ENCODE measurements around the gene NFS1.
A peak's percentile ranks its signal among the peaks of the same experiment; 100 is the strongest.

Gene NFS1

GRCh38 chr20:35680452-35681183, 18.5 kb downstream of the NFS1 start:
- Histone ChIP-seq H2AFZ (ENCODE audit: low read length) (no peak overlapping the region), H3K9ac (ENCODE audit: low read length) (no peak overlapping the region), H3K9me3 (ENCODE audit: low read length) (no peaks in the 10 kb centered on the region), H3F3A (ENCODE audit: insufficient read depth, low read length) (no peaks in the 10 kb centered on the region), H3K79me2 (ENCODE audit: insufficient read depth, low read length) (no peaks in the 10 kb centered on the region), H3K27me3 (ENCODE audit: insufficient read depth, low read length) (no peaks in the 10 kb centered on the region), H3K36me3 (ENCODE audit: insufficient read depth, low read length) (peaks cover 14% of the 10 kb centered on the region; the same call in 1 of the 2 replicates), H3K4me1 (ENCODE audit: insufficient read depth, low read length, severe bottlenecking) (peaks cover 12% of the 10 kb centered on the region), H3K4me2 (ENCODE audit: low read length) (no peak overlapping the region), H4K20me1 (ENCODE audit: insufficient read depth, low read length) (no peaks in the 10 kb centered on the region), H3K9me2 (ENCODE audit: low read depth, low read length) (no peaks in the 10 kb centered on the region), H3K27ac (ENCODE audit: low read depth, low read length, poor library complexity, severe bottlenecking) (peak overlapping the region; percentile 49), H3K4me3 (ENCODE audit: low read depth, low read length, poor library complexity, severe bottlenecking) (no peak overlapping the region)
- TF ChIP-seq EZH2 (IDR thresholded peaks at IDR 0.05; ENCODE audit: borderline replicate concordance, low read length) (no peak), CTCF (IDR thresholded peaks at IDR 0.05; ENCODE audit: low read length) (no peak)

- Histone ChIP-seq H3K27me3 (ENCODE audit: insufficient read depth, low read length) (no peaks in the 10 kb centered on the region), H3F3A (ENCODE audit: insufficient read depth, low read length) (no peaks in the 10 kb centered on the region), H3K36me3 (ENCODE audit: insufficient read depth, low read length) (peaks cover 43% of the 10 kb centered on the region), H3K9me2 (ENCODE audit: low read depth, low read length) (no peaks in the 10 kb centered on the region), H3K79me2 (ENCODE audit: insufficient read depth, low read length) (no peaks in the 10 kb centered on the region), H3K9me3 (ENCODE audit: low read length) (no peaks in the 10 kb centered on the region), H3K9ac (ENCODE audit: low read length) (no peak overlapping the region), H3K4me2 (ENCODE audit: low read length) (no peak overlapping the region), H2AFZ (ENCODE audit: low read length) (no peak overlapping the region), H3K4me3 (ENCODE audit: low read depth, low read length, poor library complexity, severe bottlenecking) (no peak overlapping the region), H3K27ac (ENCODE audit: low read depth, low read length, poor library complexity, severe bottlenecking) (no peak overlapping the region), H3K4me1 (ENCODE audit: insufficient read depth, low read length, severe bottlenecking) (no peaks in the 10 kb centered on the region), H4K20me1 (ENCODE audit: insufficient read depth, low read length) (no peaks in the 10 kb centered on the region)
- no peak for TF ChIP-seq CTCF (IDR thresholded peaks at IDR 0.05; ENCODE audit: low read length)
- TF ChIP-seq EZH2 (IDR thresholded peaks at IDR 0.05; ENCODE audit: borderline replicate concordance, low read length) = no peak
Measured at GRCh38 chr20:35674921-35675320, 24.2 kb downstream of the NFS1 start.

- H3F3A ChIP-seq (ENCODE audit: insufficient read depth, low read length) = no peaks in the 10 kb centered on the region
Measured at GRCh38 chr20:35673884-35674283, 25.3 kb downstream of the NFS1 start.

More at GRCh38 chr20:35673884-35674283, 25.3 kb downstream of the NFS1 start:
- Histone ChIP-seq H2AFZ (ENCODE audit: low read length) (no peak overlapping the region), H3K9me2 (ENCODE audit: low read depth, low read length) (no peaks in the 10 kb centered on the region), H4K20me1 (ENCODE audit: insufficient read depth, low read length) (no peaks in the 10 kb centered on the region), H3K4me1 (ENCODE audit: insufficient read depth, low read length, severe bottlenecking) (no peaks in the 10 kb centered on the region), H3K9me3 (ENCODE audit: low read length) (no peaks in the 10 kb centered on the region), H3K4me3 (ENCODE audit: low read depth, low read length, poor library complexity, severe bottlenecking) (no peak overlapping the region), H3K36me3 (ENCODE audit: insufficient read depth, low read length) (peaks cover 53% of the 10 kb centered on the region), H3K27me3 (ENCODE audit: insufficient read depth, low read length) (no peaks in the 10 kb centered on the region), H3K9ac (ENCODE audit: low read length) (no peak overlapping the region), H3K4me2 (ENCODE audit: low read length) (no peak overlapping the region), H3K27ac (ENCODE audit: low read depth, low read length, poor library complexity, severe bottlenecking) (no peak overlapping the region), H3K79me2 (ENCODE audit: insufficient read depth, low read length) (no peaks in the 10 kb centered on the region)
- TF ChIP-seq CTCF (IDR thresholded peaks at IDR 0.05; ENCODE audit: low read length) (no peak), EZH2 (IDR thresholded peaks at IDR 0.05; ENCODE audit: borderline replicate concordance, low read length) (no peak)
